ENCODE data around the gene CBLC.

DNA sequence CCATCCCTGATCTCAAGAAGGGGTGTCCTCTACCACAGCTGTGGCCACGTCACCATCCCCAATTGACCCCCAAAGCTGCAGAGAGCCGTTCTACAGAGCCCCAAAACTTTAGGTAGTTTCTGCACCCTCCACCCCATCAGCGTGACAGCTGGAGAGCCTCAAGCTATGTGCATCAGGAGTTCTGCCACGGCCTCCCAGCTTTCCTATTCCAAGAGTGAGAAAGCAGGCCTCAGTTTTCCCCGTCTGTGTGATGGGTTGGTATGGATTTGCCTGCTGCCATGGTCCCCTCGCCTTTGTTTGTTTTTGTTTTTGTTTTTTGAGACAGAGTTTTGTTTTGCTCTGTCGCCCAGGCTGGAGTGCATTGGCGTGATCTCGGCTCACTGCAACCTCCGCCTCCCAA lies 27.7 kb upstream of the CBLC start:
- TF ChIP-seq, protein P1, sequence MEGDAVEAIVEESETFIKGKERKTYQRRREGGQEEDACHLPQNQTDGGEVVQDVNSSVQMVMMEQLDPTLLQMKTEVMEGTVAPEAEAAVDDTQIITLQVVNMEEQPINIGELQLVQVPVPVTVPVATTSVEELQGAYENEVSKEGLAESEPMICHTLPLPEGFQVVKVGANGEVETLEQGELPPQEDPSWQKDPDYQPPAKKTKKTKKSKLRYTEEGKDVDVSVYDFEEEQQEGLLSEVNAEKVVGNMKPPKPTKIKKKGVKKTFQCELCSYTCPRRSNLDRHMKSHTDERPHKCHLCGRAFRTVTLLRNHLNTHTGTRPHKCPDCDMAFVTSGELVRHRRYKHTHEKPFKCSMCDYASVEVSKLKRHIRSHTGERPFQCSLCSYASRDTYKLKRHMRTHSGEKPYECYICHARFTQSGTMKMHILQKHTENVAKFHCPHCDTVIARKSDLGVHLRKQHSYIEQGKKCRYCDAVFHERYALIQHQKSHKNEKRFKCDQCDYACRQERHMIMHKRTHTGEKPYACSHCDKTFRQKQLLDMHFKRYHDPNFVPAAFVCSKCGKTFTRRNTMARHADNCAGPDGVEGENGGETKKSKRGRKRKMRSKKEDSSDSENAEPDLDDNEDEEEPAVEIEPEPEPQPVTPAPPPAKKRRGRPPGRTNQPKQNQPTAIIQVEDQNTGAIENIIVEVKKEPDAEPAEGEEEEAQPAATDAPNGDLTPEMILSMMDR (IDR thresholded peaks at IDR 0.05 in 4 of 5, conservative IDR thresholded peaks at IDR 0.05 in 1 of 5): no peak
- TF ChIP-seq POLR2A (IDR thresholded peaks at IDR 0.05): no peak

Measured in gastrocnemius medialis (tissue), 4 donors.